PC-3 (cell line): ENCODE data around the gene TMC6. TPM values are rescaled to one million over a fixed set of nuclear protein-coding genes. Genes with fewer than 3 reads are reported as not detected.

Experiments used
- ATAC-seq: fragments of 200-7000 bp; cut with Tn5 transposase; 2 replicates; pipeline ENCODE4 v1.9.1; 2020; ENCODE audit warnings: mild to moderate bottlenecking, moderate library complexity
- BruUV-seq: library from RNA; stranded (reverse); fragments of 400-500 nt; replicated peaks from 2 replicates; lab custom pipeline; 2021; lab: Mats Ljungman, UMichigan
- CTCF ChIA-PET: fragments of 300-600 bp; sonication (Branson Sonifier 250); formaldehyde crosslinking; loops from one replicate; lab custom pipeline; 2022; ENCODE audit warnings: antibody characterized with exemption; lab: Charles Lee
- POLR2A ChIA-PET: fragments of 300-600 bp; sonication (Branson Sonifier 250); formaldehyde crosslinking; loops from one replicate; lab custom pipeline; 2022; ENCODE audit warnings: antibody characterized with exemption; ENCODE audit not compliant: unreplicated experiment; lab: Charles Lee
- DNase-seq: peaks from one replicate; pipeline ENCODE4 v3.0.0-alpha.2; 2015
- H2AFZ ChIP-seq: fragments of 300-600 bp; sonication (generic); 2 replicates; pipeline ENCODE4 v1.6.0; 2016; ENCODE audit warnings: antibody characterized with exemption, low read length
- H3F3A ChIP-seq: fragments of 300-600 bp; sonication (generic); one replicate; pipeline ENCODE4 v1.6.0; 2017; ENCODE audit warnings: antibody characterized with exemption, low read length, control low read depth, mild to moderate bottlenecking; ENCODE audit not compliant: unreplicated experiment
- H3K27ac ChIP-seq: fragments of 300-600 bp; sonication (generic); 2 replicates; pipeline ENCODE4 v1.5.1; 2016; ENCODE audit warnings: mild to moderate bottlenecking, low read length
- H3K27me3 ChIP-seq: fragments of 300-600 bp; sonication (generic); 2 replicates; pipeline ENCODE4 v1.6.1; 2016; ENCODE audit warnings: low read length, mixed read lengths
- H3K36me3 ChIP-seq: fragments of 300-600 bp; sonication (generic); 2 replicates; pipeline ENCODE4 v1.6.1; 2016; ENCODE audit warnings: low read depth, mixed run types, low read length, mixed read lengths
- H3K4me1 ChIP-seq: fragments of 300-600 bp; sonication (generic); 2 replicates; pipeline ENCODE4 v1.5.1; 2016; ENCODE audit warnings: low read length; ENCODE audit not compliant: insufficient read depth
- H3K4me2 ChIP-seq: fragments of 300-600 bp; sonication (generic); 2 replicates; pipeline ENCODE4 v1.6.0; 2016; ENCODE audit warnings: low read length
- H3K4me3 ChIP-seq: fragments of 300-600 bp; sonication (generic); 2 replicates; pipeline ENCODE4 v1.5.1; 2016; ENCODE audit warnings: mild to moderate bottlenecking, low read length, mixed read lengths
- H3K79me2 ChIP-seq: fragments of 300-600 bp; sonication (generic); 2 replicates; pipeline ENCODE4 v1.6.1; 2017; ENCODE audit warnings: low read length, mixed read lengths
- H3K9ac ChIP-seq: fragments of 300-600 bp; sonication (generic); 2 replicates; pipeline ENCODE4 v1.6.0; 2016; ENCODE audit warnings: mild to moderate bottlenecking, low read length
- H3K9me2 ChIP-seq: fragments of 300-600 bp; sonication (generic); replicated peaks from 2 replicates; pipeline ENCODE4 v1.6.1; 2016; ENCODE audit warnings: mixed run types, low read length, mixed read lengths
- H3K9me3 ChIP-seq: fragments of 300-600 bp; sonication (generic); 2 replicates; pipeline ENCODE4 v1.6.1; 2016; ENCODE audit warnings: low read length, mixed read lengths
- H4K20me1 ChIP-seq: fragments of 300-600 bp; sonication (generic); 2 replicates; pipeline ENCODE4 v1.6.1; 2016; ENCODE audit warnings: low read length, mixed read lengths
- EZH2 ChIP-seq: fragments of 300-600 bp; sonication (generic); IDR thresholded peaks from one replicate; pipeline ENCODE4 v1.6.1; 2017; ENCODE audit warnings: antibody characterized with exemption, mild to moderate bottlenecking, low read length; ENCODE audit not compliant: unreplicated experiment
- EZH2phosphoT487 ChIP-seq: fragments of 300-600 bp; sonication (generic); IDR thresholded peaks from 2 replicates; pipeline ENCODE4 v1.6.1; 2018; ENCODE audit warnings: mild to moderate bottlenecking, antibody characterized with exemption, low read length, borderline replicate concordance
- intact Hi-C: fragments of 100-400 bp; cut with micrococcal nuclease; formaldehyde crosslinking; loops from 2 replicates; pipeline ENCODE4 v1.9.0; 2023
- total RNA-seq: library from RNA; depleted of rRNA; stranded (reverse); fragments of >200 nt; gene quantifications from 2 replicates; pipeline ENCODE4 v1.2.3, GENCODE V29; 2014
- TF ChIP-seq, protein P1 (sequence below): fragments of 300-600 bp; sonication (generic); conservative IDR thresholded peaks from 2 replicates; pipeline ENCODE4 v1.5.1; 2017; ENCODE audit warnings: antibody characterized with exemption, low read depth, mild to moderate bottlenecking, low read length

Gene TMC6
- total RNA-seq, 1 experiment from 2014 or later, result 97.3 TPM

DNA sequence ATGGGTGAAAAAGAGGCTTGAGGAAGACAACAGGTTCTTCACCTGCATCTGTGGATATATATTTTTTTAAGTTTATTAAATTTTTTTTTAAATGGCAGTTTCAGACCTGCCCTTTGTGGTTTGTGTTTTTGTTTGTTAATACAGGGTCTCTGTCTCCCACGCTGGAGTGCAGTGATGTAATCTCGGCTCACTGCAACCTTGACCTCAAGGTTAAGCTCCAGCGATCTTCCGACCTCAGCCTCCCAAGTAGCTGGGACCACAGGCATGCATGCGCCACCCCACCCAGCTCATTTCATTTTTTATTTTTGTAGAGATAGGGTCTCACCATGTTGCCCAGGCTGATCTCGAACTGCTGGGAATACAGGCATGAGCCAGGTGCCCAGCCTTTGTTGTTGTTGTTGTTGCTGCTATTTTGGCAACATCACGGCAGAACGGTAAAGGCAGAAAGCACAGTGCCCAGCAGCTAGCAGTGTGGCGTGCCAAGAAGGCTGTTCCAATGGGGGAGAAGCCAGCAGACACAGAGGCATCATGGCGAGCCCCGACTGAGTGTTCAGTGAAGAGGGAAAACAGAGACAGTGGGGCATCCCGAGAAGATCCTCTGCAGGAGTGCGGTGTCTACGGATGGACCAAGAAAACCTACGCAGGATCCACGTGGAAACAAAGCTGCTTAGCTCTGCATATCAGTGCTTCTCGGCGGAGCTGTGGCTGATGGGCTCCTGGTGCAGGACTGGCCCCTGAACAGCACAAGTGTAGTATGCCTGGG lies 19.6 kb downstream of the TMC6 start:
- no peak for ATAC-seq
- Histone ChIP-seq H3K9ac (no peak overlapping the region), H3K27me3 (no peaks in the 10 kb centered on the region), H3K4me1 (peaks cover 13% of the 10 kb centered on the region), H3K27ac (no peak overlapping the region), H3K4me3 (no peak overlapping the region), H3K36me3 (0 out of 2 replicates have a peak, but pooled peaks cover 2% of the 10 kb centered on the region), H3K9me3 (no peaks in the 10 kb centered on the region), H4K20me1 (no peaks in the 10 kb centered on the region), H2AFZ (no peak overlapping the region), H3K4me2 (no peak overlapping the region), H3K9me2 (no peaks in the 10 kb centered on the region), H3F3A (no peaks in the 10 kb centered on the region), H3K79me2 (no peaks in the 10 kb centered on the region)
- no TSS peak for BruUV-seq
- CTCF ChIA-PET, result no interaction called here
- intact Hi-C loops, result no loop called here
- POLR2A ChIA-PET, result interaction anchor here (0.6 kb wide), 1 partner anchor 228 kb away, joined by 4 read pairs; no protein-coding TSS in a partner anchor
- DNase-seq, result no peak
- TF ChIP-seq EZH2phosphoT487 (no peak), EZH2 (no peak)
- TF ChIP-seq, protein P1, sequence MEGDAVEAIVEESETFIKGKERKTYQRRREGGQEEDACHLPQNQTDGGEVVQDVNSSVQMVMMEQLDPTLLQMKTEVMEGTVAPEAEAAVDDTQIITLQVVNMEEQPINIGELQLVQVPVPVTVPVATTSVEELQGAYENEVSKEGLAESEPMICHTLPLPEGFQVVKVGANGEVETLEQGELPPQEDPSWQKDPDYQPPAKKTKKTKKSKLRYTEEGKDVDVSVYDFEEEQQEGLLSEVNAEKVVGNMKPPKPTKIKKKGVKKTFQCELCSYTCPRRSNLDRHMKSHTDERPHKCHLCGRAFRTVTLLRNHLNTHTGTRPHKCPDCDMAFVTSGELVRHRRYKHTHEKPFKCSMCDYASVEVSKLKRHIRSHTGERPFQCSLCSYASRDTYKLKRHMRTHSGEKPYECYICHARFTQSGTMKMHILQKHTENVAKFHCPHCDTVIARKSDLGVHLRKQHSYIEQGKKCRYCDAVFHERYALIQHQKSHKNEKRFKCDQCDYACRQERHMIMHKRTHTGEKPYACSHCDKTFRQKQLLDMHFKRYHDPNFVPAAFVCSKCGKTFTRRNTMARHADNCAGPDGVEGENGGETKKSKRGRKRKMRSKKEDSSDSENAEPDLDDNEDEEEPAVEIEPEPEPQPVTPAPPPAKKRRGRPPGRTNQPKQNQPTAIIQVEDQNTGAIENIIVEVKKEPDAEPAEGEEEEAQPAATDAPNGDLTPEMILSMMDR, result no peak

DNA sequence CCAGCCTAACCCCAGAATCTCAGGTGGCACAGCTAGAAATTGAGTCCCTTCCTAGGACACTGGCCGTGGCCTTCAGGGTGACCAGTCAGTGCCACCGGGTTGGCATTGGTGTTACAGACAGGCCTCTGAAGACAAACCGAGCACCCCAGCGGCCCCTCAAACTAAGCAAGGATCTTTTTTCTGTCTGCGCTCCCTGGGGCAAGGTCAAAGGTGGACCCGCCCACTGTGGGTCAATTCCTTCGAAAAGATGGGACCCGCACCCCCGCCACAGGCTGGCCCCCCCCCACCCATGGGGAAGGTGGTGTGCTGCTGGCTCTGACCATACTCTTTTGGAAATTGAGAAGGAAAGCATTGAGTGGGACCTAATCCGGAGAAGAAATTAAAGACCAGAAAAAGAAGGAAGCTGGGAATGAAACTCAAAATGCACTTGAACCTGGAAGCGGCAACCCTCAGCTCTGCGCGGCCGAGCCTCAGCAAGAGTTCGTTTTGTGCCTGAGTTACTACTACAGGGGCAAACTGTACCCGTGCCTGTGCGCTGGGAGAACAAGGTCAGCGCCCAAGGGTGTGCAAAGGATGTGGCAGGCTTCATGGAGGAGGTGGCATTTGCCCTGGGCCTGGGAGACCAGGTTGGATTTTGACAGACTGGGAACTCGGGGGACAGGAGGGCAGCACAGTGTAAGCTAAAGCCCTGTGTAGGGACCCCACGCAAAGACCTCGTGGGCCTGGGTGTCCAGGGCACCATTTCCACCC lies 20.4 kb downstream of the TMC6 start:
- BruUV-seq, result no TSS peak
- H3K27me3 ChIP-seq, result no peaks in the 10 kb centered on the region
- TF ChIP-seq EZH2phosphoT487, result no peak
- TF ChIP-seq, protein P1, result no peak
- no peak for TF ChIP-seq EZH2
- H3K79me2 ChIP-seq, result no peaks in the 10 kb centered on the region
- no peak overlapping the region for H3K9ac ChIP-seq
- no peaks in the 10 kb centered on the region for H4K20me1 ChIP-seq
- DNase-seq, result no peak
- no peaks in the 10 kb centered on the region for H3K9me2 ChIP-seq
- CTCF ChIA-PET, result no interaction called here
- H3K4me2 ChIP-seq, result 0 out of 2 replicates have a peak overlapping the region, but pooled peaks have one; percentile 1
- intact Hi-C loops, result no loop called here
- no peaks in the 10 kb centered on the region for H3F3A ChIP-seq
- H3K4me1 ChIP-seq, result peaks cover 13% of the 10 kb centered on the region
- POLR2A ChIA-PET, result no interaction called here
- no peak for ATAC-seq
- no peak overlapping the region for H3K4me3 ChIP-seq
- H3K27ac ChIP-seq, result no peak overlapping the region
- H3K9me3 ChIP-seq, result no peaks in the 10 kb centered on the region
- no peak overlapping the region for H2AFZ ChIP-seq
- H3K36me3 ChIP-seq, result 0 out of 2 replicates have a peak, but pooled peaks cover 2% of the 10 kb centered on the region
